SK-N-SH treated with all-trans-retinoic acid at 6 μM for 48 hours (cell line): Measurements from ENCODE around the gene RBM39.
"Not testable (repeated sequence)": the region's sequence is repeated elsewhere in the genome, so short reads cannot be mapped to it uniquely, and the experiment has no call there.

Experiments
- ATAC-seq: fragments of 200-7000 bp; cut with Tn5 transposase; 3 replicates; pipeline ENCODE4 v1.9.1; 2020; ENCODE audit warnings: mild to moderate bottlenecking, moderate library complexity
- BACH2 ChIP-seq: fragments of 250-450 bp; sonication (Bioruptor Pico); IDR thresholded peaks from 2 replicates; pipeline ENCODE4 v1.9.0; 2021; ENCODE audit warnings: mild to moderate bottlenecking, borderline replicate concordance
- CREB5 ChIP-seq: fragments of 250-450 bp; sonication (Bioruptor Pico); IDR thresholded peaks from 2 replicates; pipeline ENCODE4 v1.5.1; 2020; ENCODE audit warnings: low read depth, mild to moderate bottlenecking, moderate library complexity
- CSDC2 ChIP-seq: fragments of 250-450 bp; sonication (Bioruptor Pico); IDR thresholded peaks from 2 replicates; pipeline ENCODE4 v1.5.0; 2020; ENCODE audit warnings: mild to moderate bottlenecking, moderate library complexity
- CSRNP3 ChIP-seq: fragments of 250-450 bp; sonication (Bioruptor Pico); IDR thresholded peaks from 2 replicates; pipeline ENCODE4 v1.5.1; 2021; ENCODE audit warnings: mild to moderate bottlenecking, moderate library complexity
- ESRRG ChIP-seq: fragments of 250-450 bp; sonication (Bioruptor Pico); IDR thresholded peaks from 2 replicates; pipeline ENCODE4 v1.6.1; 2021; ENCODE audit warnings: mild to moderate bottlenecking
- GLIS3 ChIP-seq: fragments of 250-450 bp; sonication (Bioruptor Pico); IDR thresholded peaks from 2 replicates; pipeline ENCODE4 v1.5.0; 2020; ENCODE audit warnings: mild to moderate bottlenecking, moderate library complexity
- ISL1 ChIP-seq: fragments of 250-450 bp; sonication (Bioruptor Pico); IDR thresholded peaks from 2 replicates; pipeline ENCODE4 v2.1.2; 2022; ENCODE audit warnings: mild to moderate bottlenecking, moderate library complexity
- PATZ1 ChIP-seq: fragments of 250-450 bp; sonication (Bioruptor Pico); IDR thresholded peaks from 2 replicates; pipeline ENCODE4 v1.8.0; 2020; ENCODE audit warnings: mild to moderate bottlenecking, moderate library complexity, borderline replicate concordance
- PPARA ChIP-seq: fragments of 250-450 bp; sonication (Bioruptor Pico); IDR thresholded peaks from 2 replicates; pipeline ENCODE4 v1.5.0; 2020; ENCODE audit warnings: mild to moderate bottlenecking, borderline replicate concordance
- RARB ChIP-seq: fragments of 250-450 bp; sonication (Bioruptor Pico); IDR thresholded peaks from 2 replicates; pipeline ENCODE4 v1.8.0; 2021; ENCODE audit warnings: mild to moderate bottlenecking, moderate library complexity
- SNAI2 ChIP-seq: fragments of 250-450 bp; sonication (Bioruptor Pico); IDR thresholded peaks from 2 replicates; pipeline ENCODE4 v1.5.0; 2020; ENCODE audit warnings: mild to moderate bottlenecking, moderate library complexity
- TCF4 ChIP-seq: fragments of 250-450 bp; sonication (Bioruptor Pico); IDR thresholded peaks from 2 replicates; pipeline ENCODE4 v1.8.0; 2021; ENCODE audit warnings: mild to moderate bottlenecking, moderate library complexity, borderline replicate concordance
- TOX ChIP-seq: fragments of 250-450 bp; sonication (Bioruptor Pico); IDR thresholded peaks from 2 replicates; pipeline ENCODE4 v1.8.0; 2021; ENCODE audit warnings: mild to moderate bottlenecking, moderate library complexity, borderline replicate concordance
- ZC3H10 ChIP-seq: fragments of 250-450 bp; sonication (Bioruptor Pico); IDR thresholded peaks from 2 replicates; pipeline ENCODE4 v1.5.1; 2021; ENCODE audit warnings: mild to moderate bottlenecking, moderate library complexity
- ZFP3 ChIP-seq: fragments of 250-450 bp; sonication (Bioruptor Pico); IDR thresholded peaks from 2 replicates; pipeline ENCODE4 v1.5.0; 2020; ENCODE audit warnings: mild to moderate bottlenecking, moderate library complexity
- ZNF565 ChIP-seq: fragments of 450-650 bp; formaldehyde crosslinking; conservative IDR thresholded peaks from 2 replicates; pipeline ENCODE4 v1.5.0; 2020; ENCODE audit warnings: low read depth, mild to moderate bottlenecking, moderate library complexity
- ZNF70 ChIP-seq: fragments of 450-650 bp; formaldehyde crosslinking; IDR thresholded peaks from 2 replicates; pipeline ENCODE4 v1.5.0; 2020; ENCODE audit warnings: mild to moderate bottlenecking, moderate library complexity
- ZNF8 ChIP-seq: fragments of 450-650 bp; formaldehyde crosslinking; IDR thresholded peaks from 2 replicates; pipeline ENCODE4 v1.5.0; 2020; ENCODE audit warnings: mild to moderate bottlenecking, moderate library complexity
- TF ChIP-seq, protein P1 (sequence below): fragments of 250-450 bp; sonication (Bioruptor Pico); IDR thresholded peaks from 2 replicates; pipeline ENCODE4 v1.5.0; 2020; ENCODE audit warnings: mild to moderate bottlenecking, moderate library complexity
- TF ChIP-seq, protein P2 (sequence below): fragments of 250-450 bp; sonication (Bioruptor Pico); IDR thresholded peaks from 2 replicates; pipeline ENCODE4 v1.8.0; 2021; ENCODE audit warnings: low read depth, mild to moderate bottlenecking, moderate library complexity, borderline replicate concordance

Gene RBM39

GRCh38 chr20:35718972-35719635 is 23.0 kb downstream of the RBM39 start:
- no peak for ATAC-seq
- TF ChIP-seq ESRRG (no peak), ZFP3 (CRISPR knock-in tag) (no peak), ZNF8 (no peak)

- not testable (repeated sequence) for ATAC-seq
These were observed 23.7 kb downstream of the RBM39 start for GRCh38 chr20:35718321-35718720.

DNA sequence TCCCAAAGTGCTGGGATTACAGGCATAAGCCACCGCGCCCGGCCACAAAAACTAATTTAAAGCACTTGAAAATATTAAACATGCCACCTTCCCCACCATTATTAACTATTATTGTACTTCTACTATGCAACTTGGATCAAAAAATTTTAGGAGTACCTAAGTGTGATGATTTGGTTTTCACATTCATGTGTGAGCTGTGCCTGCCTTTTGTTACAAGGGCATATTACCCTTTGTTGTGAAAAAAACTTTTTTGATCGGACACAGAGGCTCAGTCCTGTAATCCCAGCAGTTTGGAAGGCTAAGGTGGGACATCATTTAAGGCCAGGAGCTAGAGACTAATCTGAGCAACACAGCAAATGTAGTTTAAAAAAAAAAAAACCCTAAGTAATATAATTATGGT is 25.7 kb downstream of the RBM39 start:
- no peak for TF ChIP-seq ZNF70 (CRISPR knock-in tag)
- TF ChIP-seq PPARA (CRISPR knock-in tag): no peak
- no peak for TF ChIP-seq ESRRG
- TF ChIP-seq PATZ1 (CRISPR knock-in tag): no peak
- TF ChIP-seq, protein P1, sequence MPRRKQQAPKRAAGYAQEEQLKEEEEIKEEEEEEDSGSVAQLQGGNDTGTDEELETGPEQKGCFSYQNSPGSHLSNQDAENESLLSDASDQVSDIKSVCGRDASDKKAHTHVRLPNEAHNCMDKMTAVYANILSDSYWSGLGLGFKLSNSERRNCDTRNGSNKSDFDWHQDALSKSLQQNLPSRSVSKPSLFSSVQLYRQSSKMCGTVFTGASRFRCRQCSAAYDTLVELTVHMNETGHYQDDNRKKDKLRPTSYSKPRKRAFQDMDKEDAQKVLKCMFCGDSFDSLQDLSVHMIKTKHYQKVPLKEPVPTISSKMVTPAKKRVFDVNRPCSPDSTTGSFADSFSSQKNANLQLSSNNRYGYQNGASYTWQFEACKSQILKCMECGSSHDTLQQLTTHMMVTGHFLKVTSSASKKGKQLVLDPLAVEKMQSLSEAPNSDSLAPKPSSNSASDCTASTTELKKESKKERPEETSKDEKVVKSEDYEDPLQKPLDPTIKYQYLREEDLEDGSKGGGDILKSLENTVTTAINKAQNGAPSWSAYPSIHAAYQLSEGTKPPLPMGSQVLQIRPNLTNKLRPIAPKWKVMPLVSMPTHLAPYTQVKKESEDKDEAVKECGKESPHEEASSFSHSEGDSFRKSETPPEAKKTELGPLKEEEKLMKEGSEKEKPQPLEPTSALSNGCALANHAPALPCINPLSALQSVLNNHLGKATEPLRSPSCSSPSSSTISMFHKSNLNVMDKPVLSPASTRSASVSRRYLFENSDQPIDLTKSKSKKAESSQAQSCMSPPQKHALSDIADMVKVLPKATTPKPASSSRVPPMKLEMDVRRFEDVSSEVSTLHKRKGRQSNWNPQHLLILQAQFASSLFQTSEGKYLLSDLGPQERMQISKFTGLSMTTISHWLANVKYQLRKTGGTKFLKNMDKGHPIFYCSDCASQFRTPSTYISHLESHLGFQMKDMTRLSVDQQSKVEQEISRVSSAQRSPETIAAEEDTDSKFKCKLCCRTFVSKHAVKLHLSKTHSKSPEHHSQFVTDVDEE (CRISPR knock-in tag): no peak
- TF ChIP-seq RARB (CRISPR knock-in tag): no peak
- no peak for TF ChIP-seq ISL1 (CRISPR knock-in tag)
- no peak for TF ChIP-seq BACH2 (CRISPR knock-in tag)
- no peak for TF ChIP-seq TCF4 (CRISPR knock-in tag)
- no peak for TF ChIP-seq CSRNP3 (CRISPR knock-in tag)
- no peak for TF ChIP-seq CSDC2
- no peak for TF ChIP-seq ZFP3 (CRISPR knock-in tag)
- no peak for TF ChIP-seq SNAI2
- TF ChIP-seq CREB5 (CRISPR knock-in tag): no peak
- no peak for TF ChIP-seq TOX
- TF ChIP-seq, all 23 proteins: peak for 0

DNA sequence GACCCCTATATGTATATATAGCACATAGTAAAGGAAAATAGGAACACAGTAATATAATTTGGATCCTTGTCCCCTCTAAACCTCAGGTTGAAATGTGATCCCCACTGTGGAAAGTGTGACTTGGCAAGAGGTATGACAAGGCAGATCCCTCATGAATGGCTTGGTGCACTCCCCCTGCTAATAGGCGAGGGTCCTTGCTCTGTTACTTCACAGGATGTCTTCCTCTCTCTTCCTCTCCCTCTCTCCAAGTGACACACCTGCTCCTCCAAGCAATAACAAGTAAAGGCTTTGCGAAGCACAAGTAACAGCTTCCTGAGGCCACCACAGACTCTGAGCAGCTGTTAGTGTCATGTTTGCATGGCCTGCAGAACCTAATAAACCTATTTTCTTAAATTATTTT is 26.4 kb downstream of the RBM39 start:
- no peak for ATAC-seq
- TF ChIP-seq CSDC2 (no peak), ZNF70 (CRISPR knock-in tag) (no peak), CSRNP3 (CRISPR knock-in tag) (no peak), ZC3H10 (no peak), CREB5 (CRISPR knock-in tag) (no peak), ZFP3 (CRISPR knock-in tag) (no peak), RARB (CRISPR knock-in tag) (no peak), ISL1 (CRISPR knock-in tag) (no peak), GLIS3 (CRISPR knock-in tag) (no peak), PPARA (CRISPR knock-in tag) (no peak), TCF4 (CRISPR knock-in tag) (no peak), ZNF565 (CRISPR knock-in tag) (no peak), ZNF8 (no peak), BACH2 (CRISPR knock-in tag) (no peak)
- TF ChIP-seq, protein P1 (CRISPR knock-in tag): no peak
- TF ChIP-seq, protein P2, sequence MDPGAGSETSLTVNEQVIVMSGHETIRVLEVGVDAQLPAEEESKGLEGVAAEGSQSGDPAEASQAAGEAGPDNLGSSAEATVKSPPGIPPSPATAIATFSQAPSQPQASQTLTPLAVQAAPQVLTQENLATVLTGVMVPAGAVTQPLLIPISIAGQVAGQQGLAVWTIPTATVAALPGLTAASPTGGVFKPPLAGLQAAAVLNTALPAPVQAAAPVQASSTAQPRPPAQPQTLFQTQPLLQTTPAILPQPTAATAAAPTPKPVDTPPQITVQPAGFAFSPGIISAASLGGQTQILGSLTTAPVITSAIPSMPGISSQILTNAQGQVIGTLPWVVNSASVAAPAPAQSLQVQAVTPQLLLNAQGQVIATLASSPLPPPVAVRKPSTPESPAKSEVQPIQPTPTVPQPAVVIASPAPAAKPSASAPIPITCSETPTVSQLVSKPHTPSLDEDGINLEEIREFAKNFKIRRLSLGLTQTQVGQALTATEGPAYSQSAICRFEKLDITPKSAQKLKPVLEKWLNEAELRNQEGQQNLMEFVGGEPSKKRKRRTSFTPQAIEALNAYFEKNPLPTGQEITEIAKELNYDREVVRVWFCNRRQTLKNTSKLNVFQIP (CRISPR knock-in tag): no peak

More for the DNA sequence above, 25.7 kb downstream of the RBM39 start:
- ATAC-seq: no peak
